NOMO-1 treated with DMSO at 0.1 percent for 48 hours (cell line): Measurements from ENCODE around the gene ABCA9.
"Not testable (repeated sequence)": the region's sequence is repeated elsewhere in the genome, so short reads cannot be mapped to it uniquely, and the experiment has no call there.

Experiments used
- DNase-seq: peaks from one replicate; lab custom pipeline; 2025; ENCODE audit not compliant: unreplicated experiment; lab: John Stamatoyannopoulos, UW

The ABCA9 gene

DNA sequence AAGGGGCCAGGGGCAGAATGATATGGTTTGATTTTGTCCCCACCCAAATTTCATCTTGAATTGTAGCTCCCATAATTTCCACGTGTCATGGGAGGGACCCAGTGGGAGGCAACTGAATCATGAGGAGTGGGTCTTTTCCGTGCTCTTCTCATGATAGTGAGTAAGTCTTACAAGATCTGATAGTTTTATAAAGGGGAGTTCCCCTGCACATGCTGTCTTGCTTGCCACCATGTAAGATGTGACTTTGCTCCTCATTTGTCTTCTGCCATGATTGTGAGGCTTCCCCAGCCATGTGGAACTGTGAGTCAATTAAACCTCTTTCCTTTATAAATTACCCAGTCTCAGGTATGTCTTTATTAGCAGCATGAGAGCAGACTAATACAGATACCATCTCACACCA, 101.6 kb downstream of the ABCA9 start:
- DNase-seq: not testable (repeated sequence)

GRCh38 chr17:68957944-68958343, 102.8 kb downstream of the ABCA9 start:
- no peak for DNase-seq

GRCh38 chr17:68955181-68955841, 105.4 kb downstream of the ABCA9 start, which contains the start of gene ABCA8:
ABCA8 (minus strand) TSS chr17:68955392; CDS start chr17:68942034, 13,358 bp downstream.
- DNase-seq: no peak

DNA sequence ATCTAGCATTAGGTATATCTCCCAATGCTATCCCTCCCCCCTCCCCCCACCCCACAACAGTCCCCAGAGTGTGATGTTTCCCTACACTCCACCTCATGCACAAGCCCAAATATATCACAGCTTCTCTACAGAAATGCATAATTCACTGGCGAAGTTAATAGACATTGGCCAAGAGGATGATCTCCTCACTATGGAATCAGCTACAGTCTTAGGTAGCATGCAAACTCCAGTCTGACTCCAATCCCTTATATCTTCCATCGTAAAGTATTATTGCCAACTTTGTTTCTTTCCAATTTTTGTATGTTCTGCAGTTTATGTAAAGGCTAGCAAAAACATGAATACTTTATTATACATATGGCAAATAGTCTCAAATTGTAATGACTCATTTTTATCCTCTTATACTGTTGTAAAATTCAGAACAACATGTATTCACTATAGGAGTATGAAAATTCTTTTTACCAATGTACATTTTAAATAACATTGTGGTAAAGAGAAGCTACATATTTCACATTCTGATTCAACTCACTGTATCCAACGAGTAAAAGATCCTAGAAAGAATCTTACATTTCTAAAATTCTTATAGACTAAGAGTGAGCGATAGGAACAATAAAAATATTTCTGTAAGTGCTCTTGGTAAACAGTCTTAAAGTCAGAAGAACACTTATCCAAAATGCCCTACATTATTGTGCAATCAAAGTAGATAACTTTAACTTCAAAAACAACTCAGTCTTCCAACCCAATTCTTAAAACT, 106.4 kb downstream of the ABCA9 start:
- DNase-seq: no peak

DNA sequence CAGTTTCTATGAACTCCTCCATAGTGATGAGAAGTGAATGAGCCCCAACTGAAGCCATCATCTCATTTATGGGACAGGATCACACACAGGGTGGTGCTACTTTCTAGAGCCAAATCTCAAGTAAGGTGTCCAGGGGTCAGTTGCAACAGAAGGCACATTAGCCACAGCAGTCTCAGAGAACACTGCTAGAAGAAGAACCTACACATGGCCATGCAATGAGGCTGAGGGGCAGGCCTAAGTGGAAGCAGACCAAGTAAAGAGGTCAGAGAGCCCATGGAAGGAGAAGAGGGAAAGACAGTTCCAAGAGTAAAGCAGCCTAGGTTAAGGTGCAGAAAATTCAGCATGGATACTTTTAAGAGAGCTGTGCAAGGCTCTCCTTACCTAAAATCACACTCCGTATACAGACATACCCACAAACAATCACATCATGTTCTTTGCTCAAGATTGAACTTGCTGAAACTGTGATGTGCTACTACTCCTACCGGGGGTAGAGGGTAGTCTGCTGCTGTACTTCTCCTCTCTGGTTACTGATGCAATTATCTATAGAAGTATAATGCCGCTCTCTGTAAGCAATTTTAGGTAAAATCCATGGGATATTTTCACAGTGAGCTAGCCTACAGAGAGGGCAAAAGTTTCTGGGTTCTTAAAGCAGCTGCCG, 107.3 kb downstream of the ABCA9 start:
- DNase-seq: no peak

- no peak for DNase-seq
These were observed 110.0 kb downstream of the ABCA9 start for GRCh38 chr17:68950725-68951124.

DNA sequence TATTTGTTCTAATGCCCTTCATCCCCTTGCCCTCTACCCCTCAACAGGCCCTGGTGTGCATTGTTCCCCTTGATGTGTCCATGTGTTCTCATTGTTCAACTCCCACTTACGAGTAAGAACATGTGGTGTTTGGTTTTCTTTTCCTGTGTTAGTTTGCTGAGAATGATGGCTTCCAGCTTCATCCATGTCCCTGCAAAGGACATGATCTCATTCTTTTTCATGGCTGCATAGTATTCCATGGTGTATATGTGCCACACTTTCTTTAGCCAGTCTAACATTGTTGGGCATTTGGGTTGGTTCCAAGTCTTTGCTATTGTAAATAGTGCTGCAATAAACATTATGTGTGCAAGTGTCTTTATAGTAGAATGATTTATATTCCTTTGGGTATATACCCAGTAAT, 112.9 kb downstream of the ABCA9 start:
- DNase-seq: not testable (repeated sequence)

GRCh38 chr17:68944435-68945035, 116.2 kb downstream of the ABCA9 start:
- no peak for DNase-seq

- DNase-seq: not testable (repeated sequence)
These were observed 116.9 kb downstream of the ABCA9 start for GRCh38 chr17:68943812-68944182.

GRCh38 chr17:68943123-68943811, 117.5 kb downstream of the ABCA9 start:
- no peak for DNase-seq

DNA sequence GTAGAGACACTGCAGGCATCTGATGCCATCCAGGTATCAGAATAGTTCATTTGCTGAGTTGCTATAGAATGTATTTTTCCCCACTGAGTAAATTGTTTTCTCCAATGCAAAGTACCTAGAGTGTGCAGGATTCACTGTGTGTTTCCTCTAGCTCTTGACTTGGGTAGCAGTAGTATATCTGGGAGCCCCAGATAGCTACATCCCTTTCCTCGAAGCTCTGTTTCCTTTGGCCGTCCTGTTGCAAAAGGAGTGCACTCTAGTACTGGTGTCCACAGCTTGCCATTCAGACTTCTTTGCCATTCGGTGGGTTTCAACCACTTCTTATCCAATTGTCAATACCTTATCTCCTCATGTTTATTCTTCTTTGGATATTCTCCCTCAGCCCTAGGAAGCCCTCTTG, 118.3 kb downstream of the ABCA9 start:
- DNase-seq: no peak

DNA sequence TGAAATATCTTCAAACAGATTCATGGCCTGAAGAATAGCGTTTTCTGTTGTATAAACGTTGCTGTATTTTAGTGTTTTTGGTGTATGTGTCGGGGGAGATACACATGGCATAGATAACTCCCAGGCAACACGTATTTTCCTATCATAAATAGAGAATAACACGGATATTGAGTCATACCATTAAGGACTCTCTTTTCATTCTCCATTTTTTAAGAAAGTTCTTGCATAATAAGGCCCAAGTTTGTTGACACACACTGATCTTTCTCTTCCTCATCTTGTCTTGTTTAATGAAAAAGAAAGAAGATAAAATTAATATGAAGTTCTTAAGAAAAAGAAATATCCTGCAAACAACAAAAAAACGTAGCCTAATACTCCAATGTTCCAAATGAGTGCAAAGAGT, 119.0 kb downstream of the ABCA9 start:
- DNase-seq: peak; percentile 76

DNA sequence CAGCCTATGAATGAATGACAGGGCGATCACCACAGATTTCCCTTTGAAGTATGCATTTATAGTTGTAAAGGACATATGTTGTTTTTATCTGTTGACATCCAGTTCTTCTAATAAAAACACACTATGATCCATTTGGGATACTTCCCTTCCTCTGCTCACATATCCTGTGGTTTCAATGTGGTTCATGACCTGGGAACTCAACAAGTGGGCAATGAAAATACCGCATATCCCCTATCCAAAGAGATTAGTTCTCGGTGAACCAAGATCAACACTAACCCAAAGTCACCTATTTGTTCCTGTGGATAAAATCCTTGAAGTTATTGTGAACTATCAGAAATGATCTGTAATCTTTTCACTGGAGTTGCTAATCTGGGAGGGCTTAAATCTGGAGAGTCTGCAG, 121.5 kb downstream of the ABCA9 start:
- no peak for DNase-seq

DNA sequence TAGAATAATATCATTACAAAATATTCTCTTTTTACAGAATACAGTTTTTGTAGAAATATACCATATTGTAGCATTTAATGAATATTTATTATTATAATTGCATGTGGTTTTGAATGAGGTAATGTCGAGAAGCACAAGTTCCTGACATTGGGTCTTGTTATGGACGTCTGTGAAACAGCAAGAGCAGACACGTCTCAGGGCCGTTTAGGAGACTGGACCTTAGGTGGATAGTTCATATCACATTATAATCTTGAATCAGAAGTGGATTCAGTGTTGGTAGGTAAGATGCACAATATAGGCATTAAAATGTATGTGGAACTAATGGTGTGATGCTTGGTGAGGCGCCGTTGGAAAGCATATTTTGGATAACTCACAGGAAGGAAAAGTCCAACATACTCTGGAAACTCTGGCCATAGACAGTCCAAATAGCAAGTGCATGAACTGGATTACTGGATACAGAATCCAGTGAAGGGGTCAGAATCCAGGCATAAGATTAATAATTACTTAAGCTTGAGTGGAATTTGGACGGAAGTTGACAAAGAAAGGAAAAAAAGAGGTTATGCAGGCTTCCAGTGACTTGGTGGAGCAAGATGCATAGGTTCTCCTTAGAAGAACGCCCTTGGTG, 122.7 kb downstream of the ABCA9 start:
- no peak for DNase-seq

- DNase-seq: no peak
These were observed 133.2 kb downstream of the ABCA9 start for GRCh38 chr17:68927516-68927915.

- peak; percentile 35 for DNase-seq
These were observed 135.7 kb downstream of the ABCA9 start for GRCh38 chr17:68924793-68925720.
